ENCODE results near the gene ARHGAP6. TPM values are rescaled to one million over a fixed set of nuclear protein-coding genes. Genes with fewer than 3 reads are reported as not detected.

The ARHGAP6 gene
- total RNA-seq, 1 experiment from 2014 or later = 0.10 TPM

- no peak overlapping the region for H3K27ac ChIP-seq (ENCODE audit: low read depth, low read length)
- H3K4me1 ChIP-seq (ENCODE audit: control insufficient read depth in 1 of 2, insufficient read depth in 2 of 2, low read length in 2 of 2) = no peaks in the 10 kb centered on the region
- no peak overlapping the region for H2AFZ ChIP-seq (ENCODE audit: low read depth, low read length, poor library complexity, severe bottlenecking)
- DNase-seq (ENCODE audit: low read depth, low spot score) (no peak), ATAC-seq (no peak)
- POLR2A ChIA-PET = no interaction called here
- H3K79me2 ChIP-seq (ENCODE audit: insufficient read depth, low read length) = no peaks in the 10 kb centered on the region
- no peak for TF ChIP-seq CBX3 (IDR thresholded peaks at IDR 0.05; ENCODE audit: low read depth)
- TF ChIP-seq POLR2AphosphoS5 (IDR thresholded peaks at IDR 0.05; ENCODE audit: low read depth, low read length) = no peak
- no peak for TF ChIP-seq RAD21 (IDR thresholded peaks at IDR 0.05; ENCODE audit: low read depth)
- TF ChIP-seq ATF3 (IDR thresholded peaks at IDR 0.05) = no peak
- TF ChIP-seq JUND (IDR thresholded peaks at IDR 0.05) = no peak
- TF ChIP-seq ZFX (IDR thresholded peaks at IDR 0.05) = no peak
- no peak for TF ChIP-seq YY1 (IDR thresholded peaks at IDR 0.05; ENCODE audit: extremely low read depth, insufficient replicate concordance, low read depth, low read length)
- no peak for TF ChIP-seq SP1 (IDR thresholded peaks at IDR 0.05; ENCODE audit: low read depth)
- TF ChIP-seq TCF7L2 (IDR thresholded peaks at IDR 0.05; ENCODE audit: borderline replicate concordance, extremely low read depth, insufficient read depth, insufficient read length) = no peak
- TF ChIP-seq CEBPB (IDR thresholded peaks at IDR 0.05; ENCODE audit: low read depth) = no peak
- no peak for TF ChIP-seq FOSL1 (IDR thresholded peaks at IDR 0.05; ENCODE audit: low read depth)
- no peak for TF ChIP-seq SRF (IDR thresholded peaks at IDR 0.05; ENCODE audit: low read depth)
- TF ChIP-seq EGR1 (IDR thresholded peaks at IDR 0.05; ENCODE audit: low read depth) = no peak
- no peaks in the 10 kb centered on the region for H3K36me3 ChIP-seq (ENCODE audit: control insufficient read depth in 1 of 2, insufficient read depth in 2 of 2, low read length in 2 of 2)
- no peak overlapping the region for H3K4me2 ChIP-seq (ENCODE audit: low read length)
- no peak overlapping the region for H3K4me3 ChIP-seq (replicated peaks in 1 of 2; ENCODE audit: low read depth in 1 of 2, low read length in 2 of 2)
- CTCF ChIA-PET = no interaction called here
- H3K27me3 ChIP-seq (ENCODE audit: insufficient read depth, low read length) = no peaks in the 10 kb centered on the region
- H3K9ac ChIP-seq (ENCODE audit: low read length) = no peak overlapping the region
- intact Hi-C loops (cut with micrococcal nuclease) = no loop called here
- BruUV-seq (replicated peaks) = no TSS peak
- RAD21 ChIA-PET (ENCODE audit: low non-redundant PET in 1 of 2, low total read pairs in 2 of 2, uncharacterized antibody in 2 of 2, unreplicated experiment in 2 of 2) = no interaction called here
- no peaks in the 10 kb centered on the region for H4K20me1 ChIP-seq (ENCODE audit: insufficient read depth)
- H3K9me2 ChIP-seq (ENCODE audit: insufficient read depth) = no peaks in the 10 kb centered on the region
- no peaks in the 10 kb centered on the region for H3K9me3 ChIP-seq (ENCODE audit: control insufficient read depth in 1 of 2, insufficient read depth in 1 of 2, low read depth in 1 of 2, low read length in 2 of 2)
These were observed 257.7 kb downstream of the ARHGAP6 start for GRCh38 chrX:11408109-11408405.

All from HCT116 (cell line).